Measurements from ENCODE around the gene HRH2.

The HRH2 gene

GRCh38 chr5:175657593-175658271, at the start of gene HRH2:
Gene HRH2 (plus strand): TSS chr5:175658071. CDS start chr5:175683234, 25,163 bp downstream.
- no peak within 1 kb of the TSS for H3K4me3 ChIP-seq (replicated peaks; ENCODE audit: low read depth, low read length)
- no peak for DNase-seq (ENCODE audit: extremely low read depth, low read depth)
- TF ChIP-seq CTCF (IDR thresholded peaks at IDR 0.05; ENCODE audit: low read depth, low read length, missing control alignments) = no peak

GRCh38 chr5:175609526-175609925, 48.3 kb upstream of the HRH2 start:
- no peak for DNase-seq (ENCODE audit: extremely low read depth, low read depth)
- no peak overlapping the region for H3K4me3 ChIP-seq (replicated peaks; ENCODE audit: low read depth, low read length)
- no peak for TF ChIP-seq CTCF (IDR thresholded peaks at IDR 0.05; ENCODE audit: low read depth, low read length, missing control alignments)

- TF ChIP-seq CTCF (IDR thresholded peaks at IDR 0.05; ENCODE audit: low read depth, low read length, missing control alignments) = no peak
- H3K4me3 ChIP-seq (replicated peaks; ENCODE audit: low read depth, low read length) = no peak overlapping the region
- no peak for DNase-seq (ENCODE audit: extremely low read depth, low read depth)
Observed at GRCh38 chr5:175610381-175610780, 47.5 kb upstream of the HRH2 start.

GRCh38 chr5:175610898-175611297, 47.0 kb upstream of the HRH2 start:
- no peak overlapping the region for H3K4me3 ChIP-seq (replicated peaks; ENCODE audit: low read depth, low read length)

GRCh38 chr5:175614223-175614815, 43.6 kb upstream of the HRH2 start:
- no peak for TF ChIP-seq CTCF (IDR thresholded peaks at IDR 0.05; ENCODE audit: low read depth, low read length, missing control alignments)
- no peak for DNase-seq (ENCODE audit: extremely low read depth, low read depth)

More at GRCh38 chr5:175610898-175611297, 47.0 kb upstream of the HRH2 start:
- DNase-seq (ENCODE audit: extremely low read depth, low read depth) = no peak
- TF ChIP-seq CTCF (IDR thresholded peaks at IDR 0.05; ENCODE audit: low read depth, low read length, missing control alignments) = no peak

GRCh38 chr5:175614861-175615260, 43.0 kb upstream of the HRH2 start:
- no peak for TF ChIP-seq CTCF (IDR thresholded peaks at IDR 0.05; ENCODE audit: low read depth, low read length, missing control alignments)
- H3K4me3 ChIP-seq (replicated peaks; ENCODE audit: low read depth, low read length) = no peak overlapping the region
- DNase-seq (ENCODE audit: extremely low read depth, low read depth) = no peak

More at GRCh38 chr5:175614223-175614815, 43.6 kb upstream of the HRH2 start:
- no peak overlapping the region for H3K4me3 ChIP-seq (replicated peaks; ENCODE audit: low read depth, low read length)
